Measurements from ENCODE around the gene GNPNAT1.

Gene GNPNAT1

DNA sequence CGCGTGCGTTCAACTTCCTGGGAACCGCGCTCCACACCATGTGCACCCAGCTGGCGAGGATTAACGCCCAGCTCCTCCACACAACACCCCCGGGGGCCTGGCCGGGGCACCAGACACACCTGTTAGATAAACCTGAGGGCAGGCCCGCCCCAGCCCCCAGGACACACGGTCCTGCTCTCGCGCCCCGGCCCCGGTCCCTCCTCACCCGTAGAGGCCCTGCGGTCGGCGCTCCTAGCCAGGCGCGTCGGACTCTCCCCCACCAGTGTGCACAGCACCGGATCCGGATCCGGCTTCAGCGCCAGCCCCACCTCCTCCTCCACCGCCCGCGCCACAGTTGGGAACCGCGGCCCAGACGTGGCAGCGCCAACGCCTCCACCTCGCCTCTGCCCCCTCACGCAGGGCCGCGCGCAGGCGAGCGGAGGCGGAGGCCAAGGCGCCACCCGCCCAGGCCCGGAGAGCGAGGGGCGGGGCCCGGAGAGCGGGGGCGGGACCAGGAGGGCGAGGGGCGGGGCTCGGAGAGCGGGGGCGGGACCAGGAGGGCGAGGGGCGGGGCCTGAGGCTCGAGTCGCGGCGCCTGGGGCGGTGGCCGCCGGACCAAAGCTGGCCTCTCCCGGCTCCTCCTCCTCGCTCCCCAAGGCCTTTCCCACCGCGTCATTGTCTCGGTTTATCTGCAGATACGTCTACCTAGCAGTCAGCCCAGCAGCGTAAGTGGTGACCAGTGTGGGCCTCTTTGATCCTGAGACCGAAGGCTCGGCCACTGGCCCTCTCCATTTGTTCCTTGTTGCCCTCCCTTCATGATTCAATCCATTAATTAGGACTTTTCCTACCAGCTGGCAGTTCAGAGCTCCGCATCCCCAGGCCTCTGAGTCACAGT is at the start of gene GNPNAT1:
Gene GNPNAT1 (minus strand): TSS at position 385 of the 874 bp plus-strand sequence. CDS start 6,957 bp downstream, outside the sequence.
- no peaks in the 10 kb centered on the region for H3K9me3 Mint-ChIP-seq
- H3K27me3 Mint-ChIP-seq: no peaks in the 10 kb centered on the region
- H3K4me1 Mint-ChIP-seq: peaks cover 47% of the 10 kb centered on the region
- ATAC-seq (replicated peaks; ENCODE audit: extremely low read depth, poor library complexity, severe bottlenecking) (peak; percentile 97), DNase-seq (ENCODE audit: low spot score in 2 of 2) (peak; percentile 80 to 88)
- peak within 1 kb of the TSS; percentile 78 for H3K27ac Mint-ChIP-seq (ENCODE audit: low read depth)
- peak within 1 kb of the TSS; percentile 92 for H3K4me3 Mint-ChIP-seq
- peaks cover 9% of the 10 kb centered on the region for H3K36me3 Mint-ChIP-seq (ENCODE audit: insufficient read depth)

DNA sequence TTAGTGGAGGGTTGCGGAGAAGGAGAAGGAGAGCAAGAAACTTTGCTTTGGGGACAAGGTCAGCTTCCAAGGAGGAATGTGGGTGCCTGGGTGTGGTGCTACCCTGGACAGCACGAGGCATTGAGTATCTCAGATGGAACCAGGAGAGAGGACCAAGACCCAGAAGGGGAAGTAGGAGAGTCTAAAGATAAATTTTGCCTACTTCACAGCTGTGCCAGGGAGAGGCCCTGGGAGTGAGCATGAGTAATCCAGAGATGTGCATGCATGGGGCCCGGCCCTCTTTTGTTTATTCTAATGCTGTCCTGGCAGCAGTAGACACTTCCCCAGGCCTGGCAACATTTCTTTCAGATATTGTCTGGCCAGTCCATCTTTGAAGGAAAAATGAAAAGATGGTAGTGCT is 49.5 kb upstream of the GNPNAT1 start:
- H3K9me3 Mint-ChIP-seq: no peaks in the 10 kb centered on the region
- H3K4me3 Mint-ChIP-seq: no peak overlapping the region
- ATAC-seq (replicated peaks; ENCODE audit: extremely low read depth, poor library complexity, severe bottlenecking) (no peak), DNase-seq (ENCODE audit: low spot score in 2 of 2) (no peak)
- no peaks in the 10 kb centered on the region for H3K4me1 Mint-ChIP-seq
- no peaks in the 10 kb centered on the region for H3K27me3 Mint-ChIP-seq
- H3K36me3 Mint-ChIP-seq (ENCODE audit: insufficient read depth): peaks cover 2% of the 10 kb centered on the region
- no peak overlapping the region for H3K27ac Mint-ChIP-seq (ENCODE audit: low read depth)

- H3K9me3 Mint-ChIP-seq: no peaks in the 10 kb centered on the region
- H3K4me1 Mint-ChIP-seq: no peaks in the 10 kb centered on the region
- no peak for DNase-seq (ENCODE audit: low spot score in 2 of 2)
- no peak overlapping the region for H3K27ac Mint-ChIP-seq (ENCODE audit: low read depth)
- no peaks in the 10 kb centered on the region for H3K27me3 Mint-ChIP-seq
- ATAC-seq (replicated peaks; ENCODE audit: extremely low read depth, poor library complexity, severe bottlenecking): no peak
- peaks cover 2% of the 10 kb centered on the region for H3K36me3 Mint-ChIP-seq (ENCODE audit: insufficient read depth)
- H3K4me3 Mint-ChIP-seq: no peak overlapping the region
These were observed 46.0 kb upstream of the GNPNAT1 start for GRCh38 chr14:52837451-52837850.

DNA sequence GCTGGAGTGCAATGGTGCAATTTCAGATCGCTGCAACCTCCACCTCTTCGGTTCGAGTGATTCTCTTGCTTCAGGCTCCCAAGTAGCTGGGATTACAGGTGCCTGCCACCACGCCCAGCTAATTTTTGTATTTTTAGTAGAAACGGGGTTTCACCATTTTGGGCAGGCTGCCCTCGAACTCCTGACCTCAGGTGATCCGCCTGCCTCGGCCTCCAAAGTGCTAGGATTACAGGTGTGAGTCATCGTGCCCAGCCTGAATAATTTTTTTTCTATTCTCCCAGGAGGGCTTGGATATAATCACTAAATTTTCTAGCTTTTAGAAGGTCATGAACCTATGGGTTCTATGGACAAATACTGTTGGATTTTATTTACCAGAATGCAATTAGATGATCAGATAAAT is 44.7 kb upstream of the GNPNAT1 start:
- Mint-ChIP-seq H3K4me1 (no peaks in the 10 kb centered on the region), H3K27ac (ENCODE audit: low read depth) (no peak overlapping the region), H3K27me3 (no peaks in the 10 kb centered on the region), H3K36me3 (ENCODE audit: insufficient read depth) (peaks cover 2% of the 10 kb centered on the region), H3K4me3 (no peak overlapping the region), H3K9me3 (no peaks in the 10 kb centered on the region)
- DNase-seq (ENCODE audit: low spot score in 2 of 2) (no peak), ATAC-seq (replicated peaks; ENCODE audit: extremely low read depth, poor library complexity, severe bottlenecking) (no peak)

GRCh38 chr14:52835122-52835903 is 43.9 kb upstream of the GNPNAT1 start:
- ATAC-seq (replicated peaks; ENCODE audit: extremely low read depth, poor library complexity, severe bottlenecking) (no peak), DNase-seq (ENCODE audit: low spot score in 2 of 2) (no peak)
- no peaks in the 10 kb centered on the region for H3K4me1 Mint-ChIP-seq
- no peak overlapping the region for H3K4me3 Mint-ChIP-seq
- no peaks in the 10 kb centered on the region for H3K27me3 Mint-ChIP-seq
- peaks cover 2% of the 10 kb centered on the region for H3K36me3 Mint-ChIP-seq (ENCODE audit: insufficient read depth)
- H3K27ac Mint-ChIP-seq (ENCODE audit: low read depth): no peak overlapping the region
- H3K9me3 Mint-ChIP-seq: no peaks in the 10 kb centered on the region

- DNase-seq (ENCODE audit: low spot score in 2 of 2) (no peak), ATAC-seq (replicated peaks; ENCODE audit: extremely low read depth, poor library complexity, severe bottlenecking) (no peak)
- H3K4me3 Mint-ChIP-seq: no peak overlapping the region
- H3K9me3 Mint-ChIP-seq: no peaks in the 10 kb centered on the region
- no peaks in the 10 kb centered on the region for H3K27me3 Mint-ChIP-seq
- H3K36me3 Mint-ChIP-seq (ENCODE audit: insufficient read depth): peaks cover 2% of the 10 kb centered on the region
- H3K4me1 Mint-ChIP-seq: no peaks in the 10 kb centered on the region
- H3K27ac Mint-ChIP-seq (ENCODE audit: low read depth): no peak overlapping the region
These were observed 43.0 kb upstream of the GNPNAT1 start for GRCh38 chr14:52834440-52834842.

DNA sequence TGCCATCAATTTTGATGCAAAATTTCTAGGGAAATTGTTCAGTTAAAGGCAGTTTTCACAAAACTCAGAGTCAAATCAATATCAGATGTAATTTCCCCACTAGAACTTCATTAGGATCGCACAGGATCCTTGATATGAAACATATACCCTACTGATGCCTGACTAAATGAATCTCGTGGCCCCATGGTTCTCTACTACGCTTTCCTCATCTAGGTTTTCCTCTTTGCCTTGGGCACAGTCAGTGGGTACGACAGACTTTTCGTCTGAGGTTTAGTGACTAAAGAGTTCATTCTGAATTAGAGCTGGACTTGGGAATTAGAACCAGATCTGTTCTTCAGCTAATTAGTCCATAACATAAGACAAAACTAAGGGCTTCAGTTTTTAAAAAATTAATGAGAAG is 42.5 kb upstream of the GNPNAT1 start:
- ATAC-seq (replicated peaks; ENCODE audit: extremely low read depth, poor library complexity, severe bottlenecking) (no peak), DNase-seq (ENCODE audit: low spot score in 2 of 2) (no peak)
- H3K36me3 Mint-ChIP-seq (ENCODE audit: insufficient read depth): peaks cover 2% of the 10 kb centered on the region
- H3K27ac Mint-ChIP-seq (ENCODE audit: low read depth): no peak overlapping the region
- H3K4me3 Mint-ChIP-seq: no peak overlapping the region
- no peaks in the 10 kb centered on the region for H3K27me3 Mint-ChIP-seq
- H3K4me1 Mint-ChIP-seq: no peaks in the 10 kb centered on the region
- no peaks in the 10 kb centered on the region for H3K9me3 Mint-ChIP-seq

DNA sequence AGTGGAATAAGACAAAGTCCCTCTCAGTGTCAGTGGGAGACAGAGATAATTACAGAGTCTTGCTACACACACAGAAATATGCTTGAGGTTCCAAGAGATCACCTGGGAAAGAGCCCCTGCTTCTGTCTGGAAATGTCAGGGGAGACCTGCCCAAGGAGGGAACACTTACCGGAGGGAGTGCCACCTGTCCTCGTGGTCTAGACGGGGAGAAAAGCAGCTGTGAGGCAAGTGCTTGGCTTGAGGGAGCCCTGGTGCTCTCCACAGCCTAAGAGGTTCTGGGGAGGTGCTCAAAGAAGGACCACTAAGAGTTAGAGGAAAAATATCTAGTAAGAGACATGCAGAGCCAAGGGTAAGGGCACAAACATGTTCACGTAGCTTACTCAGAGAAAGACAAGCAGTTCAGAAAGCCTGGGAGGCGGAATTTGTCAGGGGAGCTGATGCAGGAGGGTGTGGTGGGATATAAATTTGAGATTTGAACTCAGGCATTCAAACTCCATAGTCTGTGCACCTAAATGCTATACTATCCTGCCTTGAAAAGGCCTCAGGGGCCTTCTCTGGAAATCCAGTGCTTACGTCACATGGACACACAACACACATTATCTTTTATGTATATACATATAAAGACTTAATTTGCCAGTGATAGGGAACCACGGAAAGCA is 38.2 kb upstream of the GNPNAT1 start:
- Mint-ChIP-seq H3K4me3 (no peak overlapping the region), H3K27ac (ENCODE audit: low read depth) (no peak overlapping the region), H3K36me3 (ENCODE audit: insufficient read depth) (no peaks in the 10 kb centered on the region), H3K4me1 (no peaks in the 10 kb centered on the region), H3K27me3 (no peaks in the 10 kb centered on the region), H3K9me3 (no peaks in the 10 kb centered on the region)
- DNase-seq (ENCODE audit: low spot score in 2 of 2) (no peak), ATAC-seq (replicated peaks; ENCODE audit: extremely low read depth, poor library complexity, severe bottlenecking) (no peak)

DNA sequence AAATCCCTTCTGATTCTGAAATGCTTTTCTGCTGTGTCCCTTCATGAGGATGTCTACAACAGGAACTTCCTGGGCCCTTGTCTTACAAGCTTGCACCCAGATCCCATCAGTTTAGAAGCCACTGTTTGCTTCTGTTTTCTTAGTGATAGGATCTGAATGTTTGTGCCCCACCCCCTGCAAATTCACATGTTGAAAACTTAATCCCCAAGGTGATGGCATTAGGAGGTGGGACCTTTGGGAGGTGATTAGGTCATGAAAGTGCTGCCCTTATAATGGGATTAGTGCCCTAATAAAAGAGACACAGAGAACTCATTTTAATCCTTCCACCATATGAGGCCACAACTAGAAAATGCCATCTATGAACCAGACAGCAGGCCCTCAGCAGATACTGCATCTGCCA is 36.0 kb upstream of the GNPNAT1 start:
- H3K4me1 Mint-ChIP-seq: no peaks in the 10 kb centered on the region
- H3K27me3 Mint-ChIP-seq: no peaks in the 10 kb centered on the region
- H3K36me3 Mint-ChIP-seq (ENCODE audit: insufficient read depth): no peaks in the 10 kb centered on the region
- DNase-seq (ENCODE audit: low spot score in 2 of 2): no peak
- H3K4me3 Mint-ChIP-seq: no peak overlapping the region
- no peaks in the 10 kb centered on the region for H3K9me3 Mint-ChIP-seq
- no peak overlapping the region for H3K27ac Mint-ChIP-seq (ENCODE audit: low read depth)
- ATAC-seq (replicated peaks; ENCODE audit: extremely low read depth, poor library complexity, severe bottlenecking): no peak

- no peaks in the 10 kb centered on the region for H3K27me3 Mint-ChIP-seq
- DNase-seq (ENCODE audit: low spot score in 2 of 2) (no peak), ATAC-seq (replicated peaks; ENCODE audit: extremely low read depth, poor library complexity, severe bottlenecking) (no peak)
- H3K9me3 Mint-ChIP-seq: no peaks in the 10 kb centered on the region
- H3K4me3 Mint-ChIP-seq: no peak overlapping the region
- no peaks in the 10 kb centered on the region for H3K4me1 Mint-ChIP-seq
- H3K36me3 Mint-ChIP-seq (ENCODE audit: insufficient read depth): no peaks in the 10 kb centered on the region
- no peak overlapping the region for H3K27ac Mint-ChIP-seq (ENCODE audit: low read depth)
These were observed 33.7 kb upstream of the GNPNAT1 start for GRCh38 chr14:52825085-52825484.

GRCh38 chr14:52824462-52824861 is 33.1 kb upstream of the GNPNAT1 start:
- no peaks in the 10 kb centered on the region for H3K4me1 Mint-ChIP-seq
- no peak for ATAC-seq (replicated peaks; ENCODE audit: extremely low read depth, poor library complexity, severe bottlenecking)

GRCh38 chr14:52821805-52822250 is 30.4 kb upstream of the GNPNAT1 start:
- H3K27me3 Mint-ChIP-seq: no peaks in the 10 kb centered on the region
- no peaks in the 10 kb centered on the region for H3K36me3 Mint-ChIP-seq (ENCODE audit: insufficient read depth)
- no peak overlapping the region for H3K27ac Mint-ChIP-seq (ENCODE audit: low read depth)
- no peak for DNase-seq (ENCODE audit: low spot score in 2 of 2)
- H3K4me1 Mint-ChIP-seq: no peaks in the 10 kb centered on the region
- H3K9me3 Mint-ChIP-seq: no peaks in the 10 kb centered on the region
- no peak for ATAC-seq (replicated peaks; ENCODE audit: extremely low read depth, poor library complexity, severe bottlenecking)
- no peak overlapping the region for H3K4me3 Mint-ChIP-seq

More at GRCh38 chr14:52824462-52824861, 33.1 kb upstream of the GNPNAT1 start:
- Mint-ChIP-seq H3K27ac (ENCODE audit: low read depth) (no peak overlapping the region), H3K9me3 (no peaks in the 10 kb centered on the region), H3K27me3 (no peaks in the 10 kb centered on the region), H3K4me3 (no peak overlapping the region), H3K36me3 (ENCODE audit: insufficient read depth) (no peaks in the 10 kb centered on the region)
- no peak for DNase-seq (ENCODE audit: low spot score in 2 of 2)

Data from central memory CD8-positive, alpha-beta T cell (primary cell).